CD4-positive, alpha-beta T cell treated with Interleukin-10 for 1 hour (primary cell): Measurements from ENCODE around the gene FAM170B.
A peak's percentile ranks its signal among the peaks of the same experiment; 100 is the strongest.

Source experiments
- DNase-seq: peaks from one replicate; pipeline ENCODE4 v3.0.0-alpha.2; 2020

The FAM170B gene

GRCh38 chr10:49133706-49134248 is at the start of gene FAM170B:
TSS of gene FAM170B (minus strand) at chr10:49134021. CDS start at chr10:49133918, 103 bp downstream.
- no peak for DNase-seq

DNA sequence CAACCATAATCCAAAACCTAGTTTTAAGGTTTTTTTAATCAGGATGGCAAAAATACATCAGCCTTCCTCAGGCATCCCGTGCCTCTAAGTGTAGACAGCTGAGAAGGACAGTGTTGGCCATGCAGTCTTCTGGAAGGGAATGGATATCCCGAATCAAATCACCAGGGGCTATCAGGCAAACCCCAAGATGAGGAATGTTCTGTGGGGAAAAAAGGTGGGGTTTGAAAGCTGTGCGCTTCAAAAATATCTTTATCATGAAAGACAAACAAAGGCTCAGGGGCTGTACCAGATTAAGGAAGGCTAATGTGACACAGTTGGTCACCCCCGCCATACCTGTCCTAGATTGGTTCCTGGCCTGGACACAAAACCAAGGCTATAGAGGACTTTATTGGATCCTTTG is 49.0 kb upstream of the FAM170B start:
- no peak for DNase-seq

DNA sequence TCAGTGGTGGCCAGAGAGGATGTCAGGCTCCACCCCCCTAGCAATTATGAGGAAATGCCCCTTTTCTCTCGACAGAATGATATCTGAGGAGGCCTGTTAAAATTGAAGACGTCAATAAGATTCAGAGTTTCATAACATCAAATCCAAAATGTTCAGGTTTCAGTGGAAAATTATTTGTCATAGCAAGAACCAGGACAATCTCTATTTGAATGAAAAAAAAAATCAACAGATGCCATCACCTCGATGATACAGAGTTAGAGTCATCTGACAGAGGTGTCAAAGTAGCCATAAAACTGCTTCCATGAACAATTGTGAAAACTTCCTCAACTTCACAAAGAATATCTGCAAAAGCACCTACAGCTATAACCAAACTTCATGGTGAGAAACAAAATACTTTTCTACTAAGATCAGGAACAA is 46.6 kb upstream of the FAM170B start:
- DNase-seq, result no peak

- no peak for DNase-seq
Measured at GRCh38 chr10:49179699-49180443, 46.0 kb upstream of the FAM170B start.

DNA sequence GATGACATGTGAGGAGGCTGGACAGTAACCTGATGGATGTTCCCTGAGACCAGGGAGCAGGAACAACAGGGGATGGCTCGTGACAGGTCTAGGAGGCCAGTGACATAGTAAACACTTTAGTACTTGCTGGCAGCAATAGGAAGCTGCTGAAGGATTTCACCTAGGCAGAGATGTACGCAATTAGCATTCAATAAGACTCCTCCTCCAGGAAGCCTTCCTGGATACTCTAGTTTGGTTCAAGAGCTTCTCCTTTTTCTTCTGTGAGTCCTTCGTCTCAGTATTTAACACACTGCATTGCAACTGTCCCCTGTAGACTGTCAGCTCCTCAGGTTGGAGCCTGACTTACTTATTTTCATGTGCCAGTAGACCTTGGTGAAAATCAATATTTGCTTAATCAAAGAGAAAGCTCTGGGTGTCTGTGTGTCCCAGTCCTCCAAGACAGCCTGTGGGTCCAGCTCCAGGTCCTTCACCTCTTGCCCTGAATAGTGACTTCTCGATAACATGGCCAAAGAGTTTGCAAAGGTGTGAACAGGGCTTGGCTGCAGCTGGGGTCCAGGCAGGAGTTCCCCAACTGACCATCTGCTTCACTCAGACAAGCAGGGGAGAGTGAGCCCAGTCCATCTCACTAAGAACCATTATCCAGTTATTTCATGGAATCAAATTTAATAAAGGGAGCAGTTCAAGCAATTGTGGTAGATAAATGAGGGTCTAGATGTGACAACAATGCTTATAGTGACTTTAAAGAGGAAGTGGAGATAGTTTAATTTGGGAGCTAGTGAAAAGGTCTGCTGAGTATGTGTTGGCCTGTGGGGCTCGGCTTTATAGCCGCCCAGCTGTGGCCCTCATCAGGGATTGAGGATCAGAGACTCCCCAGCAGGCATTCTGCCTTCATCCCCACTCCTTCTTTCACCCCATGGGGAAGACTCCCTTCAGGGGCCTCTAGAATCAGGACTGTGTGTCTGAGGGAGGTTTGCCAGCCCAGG is 45.0 kb upstream of the FAM170B start:
- no peak for DNase-seq

GRCh38 chr10:49177391-49178355 is 43.9 kb upstream of the FAM170B start:
- DNase-seq, result peak; percentile 64

GRCh38 chr10:49176310-49177268 is 42.8 kb upstream of the FAM170B start:
- no peak for DNase-seq

GRCh38 chr10:49175587-49176309 is 41.9 kb upstream of the FAM170B start:
- DNase-seq, result no peak

DNA sequence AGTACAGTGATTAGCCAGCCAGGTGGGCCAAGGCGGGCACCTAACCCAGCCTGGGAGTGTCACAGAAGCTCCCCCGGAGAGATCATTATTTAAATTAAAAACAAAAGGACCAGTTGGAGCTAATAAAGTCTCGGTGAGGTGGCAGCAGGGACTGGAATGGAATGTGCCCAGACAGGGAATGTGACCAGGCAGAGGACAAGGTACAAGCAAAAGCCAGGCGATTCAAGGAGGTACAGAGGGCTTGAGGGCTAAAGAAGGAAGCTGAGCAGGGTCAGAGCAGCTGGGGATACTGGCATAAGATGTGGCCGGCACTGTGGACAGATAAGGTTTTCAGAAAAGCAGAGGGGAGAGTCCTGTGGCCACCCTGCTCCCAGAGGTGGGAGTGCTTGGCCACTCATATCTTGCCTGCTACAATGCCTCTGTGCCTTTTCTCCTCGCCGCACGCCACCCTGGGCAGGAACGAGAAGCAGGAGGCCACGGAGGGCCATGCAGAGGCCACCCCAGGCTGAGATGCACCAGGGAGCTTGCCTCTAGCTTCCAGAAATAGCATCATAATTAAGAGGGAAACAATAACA is 41.2 kb upstream of the FAM170B start:
- DNase-seq, result no peak

- DNase-seq, result no peak
Measured at GRCh38 chr10:49174261-49174925, 40.6 kb upstream of the FAM170B start.

DNA sequence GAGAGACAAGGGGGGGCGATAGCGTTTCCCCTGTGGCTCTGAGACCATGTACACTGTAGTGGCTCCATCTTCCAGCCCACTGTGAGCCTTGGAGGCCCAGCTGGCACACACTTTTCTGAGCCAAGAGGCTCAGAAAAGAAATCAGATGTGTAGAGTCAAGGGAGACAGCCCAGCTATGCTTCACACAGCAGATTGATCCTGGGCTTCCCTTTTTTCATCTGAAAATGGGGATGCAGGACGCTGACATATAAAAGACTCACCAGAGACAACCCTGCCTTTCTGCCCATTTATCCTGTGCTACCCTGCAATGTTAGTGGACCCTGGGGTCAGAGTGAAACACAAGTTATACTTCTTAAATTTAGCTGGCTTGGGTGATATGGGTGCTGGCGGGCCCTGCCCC is 40.0 kb upstream of the FAM170B start:
- no peak for DNase-seq

DNA sequence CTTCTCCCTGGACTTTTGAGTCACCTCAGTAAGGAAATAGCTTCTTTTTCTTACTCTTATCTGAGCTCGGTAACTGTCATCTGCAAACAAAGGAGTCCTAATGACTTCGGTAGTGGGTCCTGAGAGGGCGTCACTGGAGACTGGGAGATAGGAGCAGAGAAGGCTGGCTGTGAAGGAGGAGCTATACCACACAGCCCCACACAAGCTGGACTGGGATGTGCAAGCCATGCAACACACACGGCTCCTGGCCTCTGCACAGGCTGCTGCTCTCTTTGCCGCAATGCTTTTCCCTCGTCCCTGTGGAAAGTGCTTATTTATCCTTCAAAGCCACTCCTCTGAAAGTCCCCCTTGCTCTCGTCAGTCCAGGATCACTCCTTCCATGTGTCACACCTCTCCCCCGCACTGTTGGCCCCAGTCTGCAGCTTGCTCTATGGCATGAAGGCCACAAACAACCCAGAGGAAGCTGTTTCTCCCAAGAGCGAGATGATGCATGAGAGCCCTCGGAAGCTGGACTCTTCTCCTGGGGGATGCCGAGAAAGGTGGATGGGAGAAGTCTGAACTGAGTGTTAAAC is 39.5 kb upstream of the FAM170B start:
- no peak for DNase-seq

- no peak for DNase-seq
Measured at GRCh38 chr10:49172777-49173132, 38.9 kb upstream of the FAM170B start.

GRCh38 chr10:49172061-49172776 is 38.4 kb upstream of the FAM170B start:
- no peak for DNase-seq

DNA sequence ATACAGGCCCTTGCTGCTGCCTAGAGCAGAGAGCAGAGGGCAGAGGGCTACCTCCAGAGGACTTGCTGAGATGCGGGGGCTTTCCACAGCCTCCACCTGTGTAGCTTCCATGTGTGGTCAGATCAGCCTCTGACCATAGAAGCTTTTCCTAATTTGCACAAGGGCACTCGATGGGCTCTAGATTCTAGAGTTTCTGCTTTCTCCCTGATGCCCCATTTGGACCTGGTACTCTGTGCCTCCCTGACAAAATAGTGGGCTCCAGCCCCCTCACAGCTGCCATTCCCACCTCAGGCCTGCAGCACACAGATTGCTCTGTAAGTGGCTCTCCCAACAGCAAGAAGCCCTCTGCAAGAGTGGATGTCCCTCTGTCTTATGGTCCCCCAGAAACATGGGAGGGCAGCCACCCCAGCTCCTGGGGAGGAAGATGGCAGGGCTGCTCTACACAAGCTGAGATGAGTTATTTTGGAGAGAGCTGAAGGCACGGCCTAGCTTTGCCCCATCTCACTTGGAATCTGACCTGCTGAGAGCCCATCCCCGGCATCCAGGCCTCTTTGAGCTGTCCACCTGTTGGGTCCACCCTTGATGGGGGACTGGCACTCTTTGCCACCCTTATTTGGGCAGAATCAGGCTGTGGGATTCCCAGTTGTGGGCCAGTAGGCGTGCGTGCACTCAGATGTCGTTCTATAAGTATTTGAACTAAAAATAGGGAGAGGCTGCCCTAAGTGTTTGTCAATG is 37.7 kb upstream of the FAM170B start:
- no peak for DNase-seq

- no peak for DNase-seq
Measured at GRCh38 chr10:49170632-49171325, 37.0 kb upstream of the FAM170B start.

DNA sequence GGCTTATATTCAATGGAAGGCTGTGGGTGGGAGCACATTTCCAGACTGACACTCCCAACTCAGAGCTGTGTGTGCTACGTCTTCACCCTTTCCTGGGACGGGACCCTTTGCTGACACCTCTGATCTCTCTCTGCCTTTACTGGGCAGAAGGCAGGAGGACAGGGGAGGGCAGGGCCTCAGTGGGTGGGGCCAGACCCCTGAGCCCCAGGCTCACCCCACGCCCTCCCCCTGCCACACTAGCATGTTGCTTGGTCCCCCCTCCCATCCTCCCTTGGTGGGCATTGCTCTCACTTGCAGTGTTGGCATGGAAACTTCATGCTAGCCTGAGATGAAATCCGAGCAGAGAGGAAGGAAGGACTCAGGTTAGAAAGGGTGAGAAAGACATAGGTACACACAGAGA is 36.0 kb upstream of the FAM170B start:
- no peak for DNase-seq
